ENCODE data around the gene AP3B1.

DNA sequence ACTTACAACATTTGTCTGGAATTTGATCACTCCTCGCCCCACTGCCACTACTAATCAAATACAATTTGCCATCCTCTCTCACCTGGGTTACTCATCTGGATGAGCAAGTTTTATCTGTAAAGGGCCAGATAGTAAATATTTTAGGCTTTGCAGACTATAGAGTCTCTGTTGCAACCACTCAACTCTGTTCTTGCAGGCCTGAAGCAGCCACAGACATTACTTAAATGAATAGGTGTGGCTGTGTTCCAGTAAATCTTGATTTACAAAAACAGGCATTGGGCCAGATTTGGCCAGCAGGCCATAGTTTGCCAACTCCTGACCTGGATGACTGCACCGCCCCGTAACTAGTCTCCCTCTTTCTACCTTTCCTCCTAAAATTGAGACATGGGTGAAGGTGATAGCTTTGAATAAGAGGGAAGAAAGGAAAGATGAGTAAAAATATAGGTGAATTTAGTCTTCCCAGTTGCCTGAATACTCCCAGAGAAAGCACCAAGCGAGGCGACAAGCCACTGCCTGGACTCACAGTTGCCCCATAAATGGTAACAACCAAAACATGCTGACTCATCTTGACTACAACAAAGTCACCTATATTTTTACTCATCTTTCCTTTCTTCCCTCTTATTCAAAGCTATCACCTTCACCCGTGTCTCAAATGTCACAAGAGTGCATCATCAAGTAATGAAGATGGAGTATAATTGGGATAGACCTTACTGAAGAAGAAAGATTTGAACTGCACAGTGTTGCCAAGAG, 33.4 kb upstream of the AP3B1 start:
- no peak for TF ChIP-seq CEBPB (IDR thresholded peaks at IDR 0.05; ENCODE audit: low read depth, low read length)
- TF ChIP-seq, protein P1, sequence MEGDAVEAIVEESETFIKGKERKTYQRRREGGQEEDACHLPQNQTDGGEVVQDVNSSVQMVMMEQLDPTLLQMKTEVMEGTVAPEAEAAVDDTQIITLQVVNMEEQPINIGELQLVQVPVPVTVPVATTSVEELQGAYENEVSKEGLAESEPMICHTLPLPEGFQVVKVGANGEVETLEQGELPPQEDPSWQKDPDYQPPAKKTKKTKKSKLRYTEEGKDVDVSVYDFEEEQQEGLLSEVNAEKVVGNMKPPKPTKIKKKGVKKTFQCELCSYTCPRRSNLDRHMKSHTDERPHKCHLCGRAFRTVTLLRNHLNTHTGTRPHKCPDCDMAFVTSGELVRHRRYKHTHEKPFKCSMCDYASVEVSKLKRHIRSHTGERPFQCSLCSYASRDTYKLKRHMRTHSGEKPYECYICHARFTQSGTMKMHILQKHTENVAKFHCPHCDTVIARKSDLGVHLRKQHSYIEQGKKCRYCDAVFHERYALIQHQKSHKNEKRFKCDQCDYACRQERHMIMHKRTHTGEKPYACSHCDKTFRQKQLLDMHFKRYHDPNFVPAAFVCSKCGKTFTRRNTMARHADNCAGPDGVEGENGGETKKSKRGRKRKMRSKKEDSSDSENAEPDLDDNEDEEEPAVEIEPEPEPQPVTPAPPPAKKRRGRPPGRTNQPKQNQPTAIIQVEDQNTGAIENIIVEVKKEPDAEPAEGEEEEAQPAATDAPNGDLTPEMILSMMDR (IDR thresholded peaks at IDR 0.05; ENCODE audit: control extremely low read depth in 1 of 3, insufficient read depth in 1 of 3, low read depth in 1 of 3, low read length in 3 of 3) = no peak
- TF ChIP-seq ZNF274 (IDR thresholded peaks at IDR 0.05; ENCODE audit: borderline replicate concordance, extremely low read depth, low read length) = no peak
- TF ChIP-seq TAF1 (IDR thresholded peaks at IDR 0.05; ENCODE audit: low read depth, low read length) = no peak
- TF ChIP-seq CREB1 (IDR thresholded peaks at IDR 0.05) = no peak
- no peak for TF ChIP-seq POLR2AphosphoS5 (IDR thresholded peaks at IDR 0.05; ENCODE audit: low read depth, low read length)
- TF ChIP-seq RAD21 (IDR thresholded peaks at IDR 0.05 in 1 of 2, conservative IDR thresholded peaks at IDR 0.05 in 1 of 2; ENCODE audit: low read depth in 2 of 2, low read length in 2 of 2) = no peak
- no peak for TF ChIP-seq FOSL1 (IDR thresholded peaks at IDR 0.05; ENCODE audit: insufficient read depth, low read depth, low read length)
- no peak for TF ChIP-seq POLR2A (IDR thresholded peaks at IDR 0.05; ENCODE audit: control extremely low read depth in 1 of 2, low read depth in 2 of 2, low read length in 2 of 2)
- TF ChIP-seq CHD1 (IDR thresholded peaks at IDR 0.05; ENCODE audit: low read depth, low read length) = no peak

Data from H1 (cell line).